Fibroblast of the aortic adventitia (primary cell): ENCODE results near the gene RIGI. TPM values are rescaled to one million over a fixed set of nuclear protein-coding genes. Genes with fewer than 3 reads are reported as not detected.

Experiments used
- DNase-seq: peaks from one replicate; pipeline ENCODE4 v3.0.0-alpha.2; 2010; ENCODE audit warnings: low read depth
- H3K4me3 ChIP-seq: 2 replicates; pipeline ENCODE4 v1.5.1; 2011; ENCODE audit warnings: low read depth, mild to moderate bottlenecking, control low read depth, low read length, moderate library complexity
- CTCF ChIP-seq: IDR thresholded peaks from 2 replicates; pipeline ENCODE4 v1.5.1; 2011; ENCODE audit warnings: mild to moderate bottlenecking, low read length, control low read depth, inconsistent platforms; ENCODE audit not compliant: insufficient read depth
- total RNA-seq: library from RNA; depleted of rRNA; stranded (reverse); fragments of >200 nt; gene quantifications from 2 replicates; pipeline ENCODE4 v1.2.3, GENCODE V29; 2012; ENCODE audit warnings: low replicate concordance

The RIGI gene
- total RNA-seq, 1 donor, result 10.2 TPM

DNA sequence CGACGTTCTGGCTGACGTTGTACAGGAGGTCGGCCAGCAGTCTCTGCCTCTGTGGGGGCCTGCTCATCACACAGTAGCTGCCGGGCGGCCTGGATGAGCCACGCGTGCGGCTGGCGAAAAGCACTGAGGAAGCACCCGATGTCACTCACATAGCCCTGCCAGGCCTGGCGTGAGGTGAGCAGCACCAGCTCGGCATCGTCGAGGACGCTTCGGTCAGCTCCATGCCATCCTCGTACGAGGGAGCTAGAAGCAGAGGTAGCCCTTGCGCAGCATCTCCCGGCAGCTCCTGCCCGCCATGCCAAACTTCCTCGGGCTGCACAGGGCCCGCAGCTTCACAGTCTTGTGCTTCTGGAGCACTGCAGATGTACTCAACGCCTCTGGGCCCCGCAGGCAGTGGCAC lies 40.8 kb upstream of the RIGI start:
- DNase-seq, result no peak
- no peak for TF ChIP-seq CTCF
- no peak overlapping the region for H3K4me3 ChIP-seq

DNA sequence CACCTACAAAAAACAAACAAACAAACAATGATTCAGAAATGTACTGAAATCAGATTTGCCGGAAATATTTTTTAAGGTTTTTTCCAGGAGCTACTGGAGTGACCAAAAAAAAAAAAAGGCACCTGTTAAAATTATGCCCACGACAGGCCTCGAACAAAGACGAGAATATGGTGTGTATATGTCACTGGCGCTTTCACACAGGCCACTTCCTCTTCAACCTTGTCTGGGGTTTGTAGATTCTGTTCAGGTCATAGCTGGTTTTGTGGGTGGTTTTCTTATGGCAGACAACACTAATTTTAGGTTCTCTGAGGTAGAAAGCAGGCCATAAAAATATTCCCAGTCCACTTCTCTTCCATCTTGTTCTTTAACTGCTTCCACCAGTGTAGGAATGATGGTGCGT lies 40.0 kb upstream of the RIGI start:
- TF ChIP-seq CTCF, result no peak
- no peak for DNase-seq
- H3K4me3 ChIP-seq, result no peak overlapping the region

DNA sequence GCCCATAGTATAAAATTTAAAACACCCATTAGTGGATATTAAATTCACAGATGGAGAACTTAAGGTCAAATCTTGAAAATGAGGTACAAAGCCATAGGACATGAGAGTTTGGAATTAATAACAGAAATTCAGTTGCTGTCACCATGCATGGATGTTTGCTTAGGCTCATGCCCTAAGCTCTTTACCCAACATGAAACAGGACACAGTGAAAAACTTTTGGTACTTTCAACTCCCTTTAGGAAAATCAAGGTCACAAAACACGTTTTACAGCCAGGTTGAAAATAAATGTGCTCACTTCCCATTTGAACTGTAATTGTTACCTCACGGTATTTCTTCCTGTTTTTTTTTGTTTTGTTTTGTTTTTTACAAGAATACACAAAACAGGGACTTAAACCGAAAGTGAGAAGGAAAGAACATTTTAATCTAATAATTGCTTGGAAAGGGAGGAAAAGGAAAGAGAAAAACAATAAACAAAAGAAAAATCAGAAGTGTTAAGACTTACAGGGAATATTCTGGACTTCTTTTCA lies 32.5 kb upstream of the RIGI start:
- no peak for TF ChIP-seq CTCF
- H3K4me3 ChIP-seq, result no peak overlapping the region
- DNase-seq, result no peak

- no peak for DNase-seq
- H3K4me3 ChIP-seq, result no peak overlapping the region
- TF ChIP-seq CTCF, result no peak
Measured at GRCh38 chr9:32554591-32554990, 28.6 kb upstream of the RIGI start.

DNA sequence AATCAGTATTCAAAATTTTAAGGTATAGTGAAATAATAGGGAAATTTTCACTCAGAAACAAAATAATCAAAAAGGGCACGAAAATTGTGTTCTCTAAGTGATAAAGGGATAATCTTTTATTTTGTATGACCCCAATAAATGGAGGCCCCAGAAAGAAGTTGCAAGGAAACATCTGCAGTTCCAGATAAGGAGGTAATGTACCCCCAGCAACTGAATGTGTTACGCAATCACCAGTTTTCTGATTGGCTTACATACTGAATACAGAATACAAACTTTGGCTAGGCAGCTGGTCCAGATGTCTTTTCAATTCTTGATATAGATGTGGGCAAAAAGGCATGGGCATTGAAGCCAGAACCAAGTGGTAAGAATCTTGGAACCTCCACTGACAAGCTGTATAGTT lies 28.1 kb upstream of the RIGI start:
- H3K4me3 ChIP-seq, result no peak overlapping the region
- DNase-seq, result peak; percentile 27
- TF ChIP-seq CTCF, result no peak

GRCh38 chr9:32552172-32552872 lies 26.3 kb upstream of the RIGI start, which contains the start of the genes SMIM27 and TOPORS:
Gene SMIM27, plus strand, starts transcription at chr9:32552327. Its CDS starts 108 bp downstream, at chr9:32552435.
Gene TOPORS, minus strand, starts transcription at chr9:32552586. Its CDS starts 150 bp downstream, at chr9:32552436.
- H3K4me3 ChIP-seq, result peak within 1 kb of the TSS; percentile 73
- TF ChIP-seq CTCF, result no peak
- DNase-seq, result peak; percentile 90
